Neural cell (in vitro differentiated cells): ENCODE measurements around the gene HYOU1. TPM values are rescaled to one million over a fixed set of nuclear protein-coding genes. Genes with fewer than 3 reads are reported as not detected.

Experiments
- H2AFZ ChIP-seq: fragments of 200-600, 300-800 bp; sonication (generic), shearing (Covaris generic); 2 replicates; pipeline ENCODE4 v1.6.0; 2014; ENCODE audit warnings: low read depth, mild to moderate bottlenecking, antibody characterized with exemption, low read length, moderate library complexity
- H3F3A ChIP-seq: fragments of 200-600 bp; shearing (Covaris generic); 2 replicates; pipeline ENCODE4 v1.6.1; 2016; ENCODE audit warnings: mild to moderate bottlenecking, moderate library complexity, mixed read lengths, antibody characterized with exemption, low read length; ENCODE audit not compliant: insufficient read depth, poor library complexity, severe bottlenecking
- H3K27ac ChIP-seq: fragments of 200-600, 300-800 bp; sonication (generic), shearing (Covaris generic); 2 replicates; pipeline ENCODE4 v1.5.1; 2014; ENCODE audit warnings: mild to moderate bottlenecking, low read length, moderate library complexity
- H3K27me3 ChIP-seq: fragments of 300-800, 200-600 bp; sonication (generic), shearing (Covaris generic); 2 replicates; pipeline ENCODE4 v1.6.0; 2014; ENCODE audit warnings: mild to moderate bottlenecking, low read depth, low read length, moderate library complexity; ENCODE audit not compliant: insufficient read depth
- H3K36me3 ChIP-seq: fragments of 300-800, 200-600 bp; sonication (generic), shearing (Covaris generic); 2 replicates; pipeline ENCODE4 v1.5.1; 2014; ENCODE audit warnings: mild to moderate bottlenecking, antibody characterized with exemption, low read length, moderate library complexity; ENCODE audit not compliant: insufficient read depth
- H3K4me2 ChIP-seq: fragments of 300-800, 200-600 bp; sonication (generic), shearing (Covaris generic); 2 replicates; pipeline ENCODE4 v1.6.0; 2014; ENCODE audit warnings: mild to moderate bottlenecking, low read length
- H3K4me3 ChIP-seq: fragments of 300-800, 200-600 bp; sonication (generic), shearing (Covaris generic); 2 replicates; pipeline ENCODE4 v1.5.1; 2014; ENCODE audit warnings: mild to moderate bottlenecking, low read length, moderate library complexity
- H3K79me2 ChIP-seq: fragments of 200-600 bp; shearing (Covaris generic); replicated peaks from 2 replicates; pipeline ENCODE4 v1.6.0; 2014; ENCODE audit warnings: mild to moderate bottlenecking, low read length, moderate library complexity; ENCODE audit not compliant: insufficient read depth
- H3K9ac ChIP-seq: fragments of 300-800, 200-600 bp; sonication (generic), shearing (Covaris generic); 2 replicates; pipeline ENCODE4 v1.6.1; 2016; ENCODE audit warnings: mild to moderate bottlenecking, low read length, mixed read lengths
- H3K9me2 ChIP-seq: fragments of 200-600 bp; shearing (Covaris generic); 2 replicates; pipeline ENCODE4 v1.6.1; 2016; ENCODE audit warnings: mild to moderate bottlenecking, low read length, mixed read lengths; ENCODE audit not compliant: insufficient read depth
- H3K9me3 ChIP-seq: fragments of 200-600, 300-800 bp; sonication (generic), shearing (Covaris generic); 2 replicates; pipeline ENCODE4 v1.6.1; 2016; ENCODE audit warnings: mild to moderate bottlenecking, mixed run types, low read length, moderate library complexity, mixed read lengths
- H4K20me1 ChIP-seq: fragments of 200-600 bp; shearing (Covaris generic); 2 replicates; pipeline ENCODE4 v1.6.1; 2016; ENCODE audit warnings: mild to moderate bottlenecking, mixed run types; ENCODE audit not compliant: insufficient read depth
- EP300 ChIP-seq: fragments of 450-650 bp; conservative IDR thresholded peaks from 2 replicates; pipeline ENCODE4 v1.6.1; 2014; ENCODE audit warnings: antibody characterized with exemption, mild to moderate bottlenecking, moderate library complexity; ENCODE audit not compliant: poor library complexity, severe bottlenecking
- EZH2 ChIP-seq: fragments of 200-600, 300-800 bp; shearing (Covaris generic), sonication (generic); IDR thresholded peaks from 2 replicates; pipeline ENCODE4 v1.6.1; 2014; ENCODE audit warnings: antibody characterized with exemption, low read length, borderline replicate concordance, mild to moderate bottlenecking; ENCODE audit not compliant: insufficient read depth, poor library complexity, severe bottlenecking
- MXI1 ChIP-seq: fragments of 450-650 bp; conservative IDR thresholded peaks from 2 replicates; pipeline ENCODE4 v1.6.1; 2014; ENCODE audit warnings: antibody characterized with exemption, mild to moderate bottlenecking; ENCODE audit not compliant: poor library complexity, severe bottlenecking
- POLR2AphosphoS5 ChIP-seq: IDR thresholded peaks from 2 replicates; pipeline ENCODE4 v1.6.1; 2012
- RAD21 ChIP-seq: fragments of 450-650 bp; conservative IDR thresholded peaks from 2 replicates; pipeline ENCODE4 v1.6.1; 2014; ENCODE audit warnings: antibody characterized with exemption, mild to moderate bottlenecking, moderate library complexity
- SMC3 ChIP-seq: fragments of 450-650 bp; conservative IDR thresholded peaks from 2 replicates; pipeline ENCODE4 v1.6.1; 2014; ENCODE audit warnings: antibody characterized with exemption, mild to moderate bottlenecking, moderate library complexity; ENCODE audit not compliant: poor library complexity
- TAF1 ChIP-seq: IDR thresholded peaks from 2 replicates; pipeline ENCODE4 v1.6.1; 2012; ENCODE audit warnings: low read depth
- polyA plus RNA-seq: library from polyadenylated mRNA; depleted of rRNA; stranded (reverse); fragments of >200 nt; gene quantifications from 2 replicates; pipeline ENCODE4 v1.2.3, GENCODE V29; 2014
- TF ChIP-seq, protein P1 (sequence below): IDR thresholded peaks from 2 replicates; pipeline ENCODE4 v1.6.1; 2012; ENCODE audit warnings: borderline replicate concordance
- TF ChIP-seq, protein P2 (sequence below): fragments of 450-650 bp; IDR thresholded peaks from 2 replicates; pipeline ENCODE4 v1.5.1; 2014; ENCODE audit warnings: antibody characterized with exemption, mild to moderate bottlenecking, moderate library complexity; ENCODE audit not compliant: poor library complexity, severe bottlenecking

Gene HYOU1
- polyA plus RNA-seq, 1 donor from 2014 or later = 68.4 TPM

DNA sequence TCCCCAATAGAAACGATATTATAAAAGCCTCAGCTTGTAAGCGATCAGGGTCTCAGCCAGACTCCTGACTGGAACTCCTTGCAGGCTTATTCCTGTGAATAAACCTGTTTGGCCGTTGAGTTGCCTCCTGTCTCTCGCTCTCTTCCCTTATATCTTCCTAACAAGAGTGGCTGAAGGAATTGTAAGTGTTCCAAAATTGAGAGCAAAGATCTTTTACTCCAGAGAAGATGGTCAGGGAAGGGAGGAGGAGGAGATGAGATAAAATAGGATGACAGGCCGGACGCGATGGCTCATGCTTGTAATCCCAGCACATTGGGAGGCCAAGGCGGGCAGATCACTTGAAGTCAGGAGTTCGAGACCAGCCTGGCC, 25.1 kb downstream of the HYOU1 start:
- no peaks in the 10 kb centered on the region for H3K36me3 ChIP-seq
- no peak overlapping the region for H2AFZ ChIP-seq
- TF ChIP-seq, protein P1, sequence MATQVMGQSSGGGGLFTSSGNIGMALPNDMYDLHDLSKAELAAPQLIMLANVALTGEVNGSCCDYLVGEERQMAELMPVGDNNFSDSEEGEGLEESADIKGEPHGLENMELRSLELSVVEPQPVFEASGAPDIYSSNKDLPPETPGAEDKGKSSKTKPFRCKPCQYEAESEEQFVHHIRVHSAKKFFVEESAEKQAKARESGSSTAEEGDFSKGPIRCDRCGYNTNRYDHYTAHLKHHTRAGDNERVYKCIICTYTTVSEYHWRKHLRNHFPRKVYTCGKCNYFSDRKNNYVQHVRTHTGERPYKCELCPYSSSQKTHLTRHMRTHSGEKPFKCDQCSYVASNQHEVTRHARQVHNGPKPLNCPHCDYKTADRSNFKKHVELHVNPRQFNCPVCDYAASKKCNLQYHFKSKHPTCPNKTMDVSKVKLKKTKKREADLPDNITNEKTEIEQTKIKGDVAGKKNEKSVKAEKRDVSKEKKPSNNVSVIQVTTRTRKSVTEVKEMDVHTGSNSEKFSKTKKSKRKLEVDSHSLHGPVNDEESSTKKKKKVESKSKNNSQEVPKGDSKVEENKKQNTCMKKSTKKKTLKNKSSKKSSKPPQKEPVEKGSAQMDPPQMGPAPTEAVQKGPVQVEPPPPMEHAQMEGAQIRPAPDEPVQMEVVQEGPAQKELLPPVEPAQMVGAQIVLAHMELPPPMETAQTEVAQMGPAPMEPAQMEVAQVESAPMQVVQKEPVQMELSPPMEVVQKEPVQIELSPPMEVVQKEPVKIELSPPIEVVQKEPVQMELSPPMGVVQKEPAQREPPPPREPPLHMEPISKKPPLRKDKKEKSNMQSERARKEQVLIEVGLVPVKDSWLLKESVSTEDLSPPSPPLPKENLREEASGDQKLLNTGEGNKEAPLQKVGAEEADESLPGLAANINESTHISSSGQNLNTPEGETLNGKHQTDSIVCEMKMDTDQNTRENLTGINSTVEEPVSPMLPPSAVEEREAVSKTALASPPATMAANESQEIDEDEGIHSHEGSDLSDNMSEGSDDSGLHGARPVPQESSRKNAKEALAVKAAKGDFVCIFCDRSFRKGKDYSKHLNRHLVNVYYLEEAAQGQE = no peak
- TF ChIP-seq TAF1 = no peak
- TF ChIP-seq SMC3 = no peak
- TF ChIP-seq, protein P2, sequence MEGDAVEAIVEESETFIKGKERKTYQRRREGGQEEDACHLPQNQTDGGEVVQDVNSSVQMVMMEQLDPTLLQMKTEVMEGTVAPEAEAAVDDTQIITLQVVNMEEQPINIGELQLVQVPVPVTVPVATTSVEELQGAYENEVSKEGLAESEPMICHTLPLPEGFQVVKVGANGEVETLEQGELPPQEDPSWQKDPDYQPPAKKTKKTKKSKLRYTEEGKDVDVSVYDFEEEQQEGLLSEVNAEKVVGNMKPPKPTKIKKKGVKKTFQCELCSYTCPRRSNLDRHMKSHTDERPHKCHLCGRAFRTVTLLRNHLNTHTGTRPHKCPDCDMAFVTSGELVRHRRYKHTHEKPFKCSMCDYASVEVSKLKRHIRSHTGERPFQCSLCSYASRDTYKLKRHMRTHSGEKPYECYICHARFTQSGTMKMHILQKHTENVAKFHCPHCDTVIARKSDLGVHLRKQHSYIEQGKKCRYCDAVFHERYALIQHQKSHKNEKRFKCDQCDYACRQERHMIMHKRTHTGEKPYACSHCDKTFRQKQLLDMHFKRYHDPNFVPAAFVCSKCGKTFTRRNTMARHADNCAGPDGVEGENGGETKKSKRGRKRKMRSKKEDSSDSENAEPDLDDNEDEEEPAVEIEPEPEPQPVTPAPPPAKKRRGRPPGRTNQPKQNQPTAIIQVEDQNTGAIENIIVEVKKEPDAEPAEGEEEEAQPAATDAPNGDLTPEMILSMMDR = no peak
- no peak overlapping the region for H3K27ac ChIP-seq
- H3K27me3 ChIP-seq = no peaks in the 10 kb centered on the region
- H3K9me3 ChIP-seq = no peaks in the 10 kb centered on the region
- H3F3A ChIP-seq = no peaks in the 10 kb centered on the region
- H3K9ac ChIP-seq = no peak overlapping the region
- peaks cover 9% of the 10 kb centered on the region for H3K79me2 ChIP-seq
- H4K20me1 ChIP-seq = no peaks in the 10 kb centered on the region
- no peaks in the 10 kb centered on the region for H3K9me2 ChIP-seq
- no peak overlapping the region for H3K4me2 ChIP-seq
- H3K4me3 ChIP-seq = no peak overlapping the region

DNA sequence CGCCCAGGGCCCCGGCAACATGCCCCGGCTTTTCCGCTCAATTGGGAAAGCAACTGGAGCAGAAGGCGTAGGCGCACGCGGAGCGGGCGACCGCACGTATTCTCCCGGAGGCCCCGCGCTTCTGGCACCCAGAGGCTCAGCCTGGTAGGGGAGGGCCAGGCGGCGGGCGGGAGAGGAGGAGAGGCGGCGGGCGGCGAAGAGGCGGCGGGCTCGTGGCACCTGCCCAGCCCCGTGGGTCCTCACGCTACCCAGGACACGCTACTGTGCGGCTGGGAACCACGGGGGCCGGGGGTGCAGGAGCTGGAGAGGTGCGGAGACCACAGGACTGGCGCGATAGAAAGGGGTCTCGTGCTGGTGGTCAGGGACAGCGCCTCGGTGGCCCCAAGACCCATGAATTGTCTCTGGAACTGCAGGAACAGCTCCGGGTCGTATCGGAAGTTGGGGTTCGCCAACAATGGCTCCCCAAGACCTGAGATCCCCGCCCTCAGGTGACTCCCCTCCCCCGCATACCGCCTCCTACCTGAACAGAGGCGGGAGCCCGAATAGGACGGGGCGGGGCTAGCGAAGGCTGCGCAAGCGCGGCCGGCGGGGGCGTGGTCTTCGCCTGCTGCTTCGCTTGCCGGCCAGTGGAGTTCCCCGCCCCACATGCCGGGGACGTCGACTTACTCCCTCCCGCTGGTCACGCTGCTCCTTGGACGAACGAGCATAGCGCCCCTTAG, 26.5 kb downstream of the HYOU1 start, which contains the start of gene SLC37A4:
SLC37A4 (minus strand) TSS at position 549 of the 719 bp plus-strand sequence.
- Histone ChIP-seq H3K4me2 (peak within 1 kb of the TSS; percentile 97), H2AFZ (peak within 1 kb of the TSS; percentile 98), H3K9me2 (no peaks in the 10 kb centered on the region), H3K27me3 (no peaks in the 10 kb centered on the region), H4K20me1 (no peaks in the 10 kb centered on the region), H3K9ac (peak within 1 kb of the TSS; percentile 88), H3K9me3 (no peaks in the 10 kb centered on the region), H3K79me2 (peaks cover 9% of the 10 kb centered on the region), H3K36me3 (no peaks in the 10 kb centered on the region), H3K4me3 (peak within 1 kb of the TSS; percentile 99), H3K27ac (peak within 1 kb of the TSS; percentile 66), H3F3A (no peaks in the 10 kb centered on the region)
- no peak for TF ChIP-seq EZH2
- peak; percentile 86 for TF ChIP-seq MXI1
- TF ChIP-seq, protein P2 = no peak
- TF ChIP-seq POLR2AphosphoS5 = peak; percentile 81
- TF ChIP-seq, protein P1 = no peak
- TF ChIP-seq RAD21 = no peak
- no peak for TF ChIP-seq TAF1
- peak; percentile 41 for TF ChIP-seq SMC3
- TF ChIP-seq EP300 = peak; percentile 20
